Hepatocyte (in vitro differentiated cells): ENCODE results near the gene ZNF462. TPM values are rescaled to one million over a fixed set of nuclear protein-coding genes. Genes with fewer than 3 reads are reported as not detected.

Experiments used
- DNase-seq: peaks from one replicate; pipeline ENCODE4 v3.0.0-alpha.2; 2016; ENCODE audit warnings: low spot score
- H2AFZ ChIP-seq: fragments of 200-600 bp; sonication (generic); 2 replicates; pipeline ENCODE4 v1.6.0; 2016; ENCODE audit warnings: antibody characterized with exemption, mild to moderate bottlenecking
- H3K27ac ChIP-seq: fragments of 200-600 bp; sonication (generic); 2 replicates; pipeline ENCODE4 v1.5.1; 2016; ENCODE audit warnings: mild to moderate bottlenecking
- H3K27me3 ChIP-seq: fragments of 200-600 bp; sonication (generic); 2 replicates; pipeline ENCODE4 v1.6.1; 2016
- H3K36me3 ChIP-seq: fragments of 200-600 bp; sonication (generic); replicated peaks from 2 replicates; pipeline ENCODE4 v1.5.1; 2016; ENCODE audit warnings: low read depth; ENCODE audit not compliant: insufficient read depth
- H3K4me1 ChIP-seq: fragments of 200-600 bp; sonication (generic); 2 replicates; pipeline ENCODE4 v1.5.1; 2016; ENCODE audit warnings: mild to moderate bottlenecking, moderate library complexity; ENCODE audit not compliant: insufficient read depth
- H3K4me2 ChIP-seq: fragments of 200-600 bp; sonication (generic); 2 replicates; pipeline ENCODE4 v1.6.0; 2016
- H3K4me3 ChIP-seq: fragments of 200-600 bp; sonication (generic); 2 replicates; pipeline ENCODE4 v1.5.1; 2016; ENCODE audit warnings: mild to moderate bottlenecking
- H3K79me2 ChIP-seq: fragments of 200-600 bp; sonication (generic); 2 replicates; pipeline ENCODE4 v1.6.0; 2017; ENCODE audit warnings: mild to moderate bottlenecking
- H3K9me2 ChIP-seq: fragments of 200-600 bp; sonication (generic); replicated peaks from 2 replicates; pipeline ENCODE4 v1.6.0; 2017; ENCODE audit warnings: mild to moderate bottlenecking; ENCODE audit not compliant: insufficient read depth
- H3K9me3 ChIP-seq: fragments of 200-600 bp; sonication (generic); 2 replicates; pipeline ENCODE4 v1.5.1; 2016; ENCODE audit warnings: low read depth, mild to moderate bottlenecking
- H4K20me1 ChIP-seq: fragments of 200-600 bp; sonication (generic); 2 replicates; pipeline ENCODE4 v1.6.0; 2016; ENCODE audit warnings: mild to moderate bottlenecking; ENCODE audit not compliant: insufficient read depth, poor library complexity, severe bottlenecking
- CTCF ChIP-seq: fragments of 200-600 bp; sonication (generic); IDR thresholded peaks from 2 replicates; pipeline ENCODE4 v1.5.1; 2016; ENCODE audit warnings: antibody characterized with exemption, mild to moderate bottlenecking; ENCODE audit not compliant: poor library complexity
- EZH2 ChIP-seq: fragments of 200-600 bp; sonication (generic); IDR thresholded peaks from 2 replicates; pipeline ENCODE4 v1.6.1; 2016; ENCODE audit warnings: antibody characterized with exemption, mild to moderate bottlenecking, borderline replicate concordance
- EZH2phosphoT487 ChIP-seq: fragments of 200-600 bp; sonication (generic); IDR thresholded peaks from one replicate; pipeline ENCODE4 v1.6.1; 2018; ENCODE audit warnings: antibody characterized with exemption, mild to moderate bottlenecking, low read depth, moderate library complexity; ENCODE audit not compliant: unreplicated experiment, severe bottlenecking
- whole genome bisulfite sequencing: methylation state at CpG from one replicate; pipeline ENCODE4 v1.1.6; 2016; ENCODE audit warnings: low lambda C conversion rate; ENCODE audit errors: missing lambda C conversion rate; 5-methylcytosine and 5-hydroxymethylcytosine counted together
- polyA plus RNA-seq: library from polyadenylated mRNA; unstranded; fragments of >200 nt; fragmentation: Nextera tagmentation; extraction: Ambion mirVana; gene quantifications from 2 replicates; pipeline ENCODE4 v1.2.1, GENCODE V29; 2016
- total RNA-seq: library from RNA; depleted of rRNA; stranded (reverse); fragments of >200 nt; gene quantifications from 2 replicates; pipeline ENCODE4 v1.2.3, GENCODE V29; 2014

Gene ZNF462
- total and polyA plus RNA-seq, 2 experiments from 2014 or later = 7.8 to 27.5 TPM

- no peak overlapping the region for H3K27ac ChIP-seq
- H3K27me3 ChIP-seq = no peaks in the 10 kb centered on the region
- peaks cover 5% of the 10 kb centered on the region for H3K36me3 ChIP-seq
Observed at GRCh38 chr9:106992186-106992585, 129.2 kb downstream of the ZNF462 start.

GRCh38 chr9:106993603-106994002 lies 130.6 kb downstream of the ZNF462 start:
- H3K36me3 ChIP-seq = peaks cover 5% of the 10 kb centered on the region
- H3K79me2 ChIP-seq = no peaks in the 10 kb centered on the region
- TF ChIP-seq EZH2phosphoT487 (no peak), EZH2 (no peak), CTCF (no peak)

More at GRCh38 chr9:106992186-106992585, 129.2 kb downstream of the ZNF462 start:
- no peaks in the 10 kb centered on the region for H3K9me2 ChIP-seq
- H3K4me2 ChIP-seq = no peak overlapping the region
- H2AFZ ChIP-seq = no peak overlapping the region
- H3K79me2 ChIP-seq = no peaks in the 10 kb centered on the region
- no peaks in the 10 kb centered on the region for H3K9me3 ChIP-seq
- TF ChIP-seq CTCF (no peak), EZH2phosphoT487 (no peak), EZH2 (no peak)
- 98% methylated on average over 5 of the region's 5 CpGs for WGBS
- no peaks in the 10 kb centered on the region for H4K20me1 ChIP-seq
- DNase-seq = no peak
- no peak overlapping the region for H3K4me3 ChIP-seq
- no peaks in the 10 kb centered on the region for H3K4me1 ChIP-seq

GRCh38 chr9:106994463-106994862 lies 131.5 kb downstream of the ZNF462 start:
- DNase-seq = no peak
- Histone ChIP-seq H3K79me2 (no peaks in the 10 kb centered on the region), H2AFZ (no peak overlapping the region), H3K9me3 (no peaks in the 10 kb centered on the region), H3K9me2 (no peaks in the 10 kb centered on the region), H3K27me3 (no peaks in the 10 kb centered on the region), H3K36me3 (peaks cover 5% of the 10 kb centered on the region), H4K20me1 (no peaks in the 10 kb centered on the region), H3K4me3 (no peak overlapping the region), H3K27ac (no peak overlapping the region), H3K4me2 (no peak overlapping the region), H3K4me1 (no peaks in the 10 kb centered on the region)
- TF ChIP-seq EZH2 (no peak), CTCF (no peak), EZH2phosphoT487 (no peak)
- WGBS = 94% methylated on average over 4 of the region's 4 CpGs

More at GRCh38 chr9:106993603-106994002, 130.6 kb downstream of the ZNF462 start:
- no peaks in the 10 kb centered on the region for H4K20me1 ChIP-seq
- H3K4me1 ChIP-seq = no peaks in the 10 kb centered on the region
- H3K27me3 ChIP-seq = no peaks in the 10 kb centered on the region
- H3K4me2 ChIP-seq = no peak overlapping the region
- H2AFZ ChIP-seq = no peak overlapping the region
- no peak overlapping the region for H3K27ac ChIP-seq
- H3K9me3 ChIP-seq = no peaks in the 10 kb centered on the region
- no peak for DNase-seq
- 100% methylated on average over 1 of the region's 1 CpG for WGBS
- no peaks in the 10 kb centered on the region for H3K9me2 ChIP-seq
- H3K4me3 ChIP-seq = no peak overlapping the region

- H4K20me1 ChIP-seq = no peaks in the 10 kb centered on the region
- 100% methylated on average over 3 of the region's 3 CpGs for WGBS
- H3K4me1 ChIP-seq = no peaks in the 10 kb centered on the region
- no peaks in the 10 kb centered on the region for H3K9me3 ChIP-seq
- H3K4me2 ChIP-seq = no peak overlapping the region
- no peak for DNase-seq
- H3K4me3 ChIP-seq = no peak overlapping the region
- H3K27ac ChIP-seq = no peak overlapping the region
- no peak overlapping the region for H2AFZ ChIP-seq
- no peaks in the 10 kb centered on the region for H3K9me2 ChIP-seq
- TF ChIP-seq CTCF (no peak), EZH2phosphoT487 (no peak), EZH2 (no peak)
- no peaks in the 10 kb centered on the region for H3K27me3 ChIP-seq
- peaks cover 8% of the 10 kb centered on the region for H3K36me3 ChIP-seq
- no peaks in the 10 kb centered on the region for H3K79me2 ChIP-seq
Observed at GRCh38 chr9:107000218-107000617, 137.3 kb downstream of the ZNF462 start.
